Cerebellar cortex (tissue), 1 donor: ENCODE results near the gene GTF2IRD1.
A peak's percentile ranks its signal among the peaks of the same experiment; 100 is the strongest.
"Not testable (repeated sequence)": the region's sequence is repeated elsewhere in the genome, so short reads cannot be mapped to it uniquely, and the experiment has no call there.

Experiments
- DNase-seq: peaks from one replicate; pipeline ENCODE4 v3.0.0-alpha.2; 2015; ENCODE audit warnings: low spot score

Gene GTF2IRD1

DNA sequence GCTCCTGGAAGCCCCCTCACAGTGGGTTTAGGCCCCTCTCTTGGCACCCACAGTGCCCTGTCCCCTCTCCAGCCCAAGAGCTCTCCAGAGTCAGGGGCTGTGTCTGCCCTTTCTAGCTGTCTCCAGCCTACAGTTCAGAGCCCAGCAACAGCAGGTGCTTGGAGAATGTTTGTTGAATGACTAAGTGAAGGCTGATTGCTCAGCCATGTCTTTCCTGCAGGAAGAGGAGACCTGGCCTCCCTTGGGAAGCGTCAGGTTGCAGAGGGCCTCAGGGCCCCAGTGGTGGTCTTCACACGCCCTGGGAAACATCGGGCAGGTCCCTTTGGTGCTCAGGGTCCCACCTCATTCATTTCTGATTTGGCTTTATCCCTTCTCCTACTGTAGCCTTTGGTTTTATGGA, 62.5 kb downstream of the GTF2IRD1 start:
- DNase-seq = no peak

DNA sequence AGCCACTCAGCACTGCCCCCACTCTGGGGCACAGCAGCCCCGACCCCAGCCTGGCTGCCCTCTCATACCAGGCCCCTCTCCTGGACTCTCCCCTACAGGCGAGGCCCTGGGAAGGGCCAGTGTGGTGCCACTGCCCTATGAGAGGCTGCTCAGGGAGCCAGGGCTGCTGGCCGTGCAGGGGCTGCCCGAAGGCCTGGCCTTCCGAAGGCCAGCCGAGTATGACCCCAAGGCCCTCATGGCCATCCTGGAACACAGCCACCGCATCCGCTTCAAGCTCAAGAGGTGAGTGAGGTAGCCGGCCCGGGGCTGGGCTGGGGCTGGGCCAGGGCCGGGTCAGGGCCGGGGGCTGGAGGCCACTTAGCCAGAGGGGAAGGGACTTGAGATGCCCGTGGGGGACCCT, 64.3 kb downstream of the GTF2IRD1 start:
- no peak for DNase-seq

DNA sequence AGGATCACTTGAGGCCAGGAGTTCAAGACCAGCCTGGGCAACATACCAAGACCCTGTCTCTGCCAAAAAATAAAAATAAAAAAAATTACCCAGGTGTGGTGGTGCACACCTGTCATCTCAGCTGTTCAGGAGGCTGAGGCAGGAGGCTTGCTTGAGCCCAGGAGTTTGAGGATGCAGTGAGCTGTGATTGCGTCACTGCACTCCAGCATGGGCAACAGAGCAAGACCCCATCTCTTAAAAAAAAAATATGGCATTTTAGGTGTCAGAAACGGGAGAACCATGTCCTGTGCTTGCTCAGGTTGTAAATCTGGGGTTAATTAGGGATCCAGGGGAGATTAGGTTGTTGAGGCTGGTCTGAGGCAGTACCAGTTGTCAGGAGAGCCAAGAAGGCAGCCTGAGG, 64.9 kb downstream of the GTF2IRD1 start:
- DNase-seq = no peak

DNA sequence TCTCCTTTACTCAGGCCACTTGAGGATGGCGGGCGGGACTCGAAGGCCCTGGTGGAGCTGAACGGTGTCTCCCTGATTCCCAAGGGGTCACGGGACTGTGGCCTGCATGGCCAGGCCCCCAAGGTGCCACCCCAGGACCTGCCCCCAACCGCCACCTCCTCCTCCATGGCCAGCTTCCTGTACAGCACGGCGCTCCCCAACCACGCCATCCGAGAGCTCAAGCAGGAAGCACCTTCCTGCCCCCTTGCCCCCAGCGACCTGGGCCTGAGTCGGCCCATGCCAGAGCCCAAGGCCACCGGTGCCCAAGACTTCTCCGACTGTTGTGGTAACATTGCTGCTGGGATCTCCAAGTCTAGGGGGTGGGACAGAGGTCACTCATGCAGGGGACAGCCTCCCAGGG, 65.7 kb downstream of the GTF2IRD1 start:
- DNase-seq = no peak

DNA sequence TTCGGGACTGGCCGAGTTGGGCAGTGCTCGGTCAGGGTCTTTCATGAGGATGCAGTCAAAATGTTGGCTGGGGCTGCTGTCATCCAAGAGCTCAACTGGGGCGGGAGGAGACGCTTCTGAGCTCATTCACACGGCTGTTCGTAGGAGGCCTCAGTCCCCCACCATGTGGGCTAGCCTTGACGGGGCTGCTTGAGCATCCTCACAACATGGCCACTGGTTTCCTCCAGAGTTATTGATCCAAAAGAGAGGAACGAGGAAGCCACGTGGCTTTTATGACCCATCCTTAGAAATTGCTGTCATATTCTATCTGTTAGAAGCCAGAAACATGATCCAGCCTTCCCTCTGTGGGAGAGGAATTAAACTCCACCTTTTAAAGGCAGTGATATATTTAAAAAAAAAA, 68.1 kb downstream of the GTF2IRD1 start:
- no peak for DNase-seq

DNA sequence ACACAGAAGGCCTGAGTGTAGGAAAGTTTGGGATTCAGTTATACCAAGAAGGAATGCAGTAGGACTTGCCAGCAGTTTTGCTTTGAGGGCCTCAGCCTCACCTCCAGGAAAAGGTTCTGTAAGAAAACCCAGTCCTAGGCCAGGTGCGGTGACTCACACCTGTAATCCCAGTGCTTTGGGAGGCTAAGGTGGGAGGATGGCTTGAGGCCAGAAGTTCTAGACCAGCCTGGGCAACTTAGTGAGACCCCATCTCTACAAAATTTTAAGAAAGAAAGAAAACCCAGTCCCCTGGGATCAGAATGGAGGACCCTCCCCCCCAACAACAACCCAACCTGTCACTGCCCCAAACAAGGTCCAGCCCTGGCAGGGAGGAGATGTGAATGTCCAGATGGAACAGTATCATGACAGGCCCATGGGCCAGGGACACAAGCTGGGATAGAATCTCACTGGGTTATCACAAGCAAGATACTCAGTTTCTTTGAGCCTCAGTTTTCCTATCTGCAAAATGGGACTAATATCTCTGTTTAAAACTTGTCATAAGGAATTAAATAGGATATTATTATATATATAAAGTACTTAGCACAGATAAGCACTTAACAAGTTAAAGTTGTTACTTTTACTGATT, 68.7 kb downstream of the GTF2IRD1 start:
- DNase-seq = no peak

DNA sequence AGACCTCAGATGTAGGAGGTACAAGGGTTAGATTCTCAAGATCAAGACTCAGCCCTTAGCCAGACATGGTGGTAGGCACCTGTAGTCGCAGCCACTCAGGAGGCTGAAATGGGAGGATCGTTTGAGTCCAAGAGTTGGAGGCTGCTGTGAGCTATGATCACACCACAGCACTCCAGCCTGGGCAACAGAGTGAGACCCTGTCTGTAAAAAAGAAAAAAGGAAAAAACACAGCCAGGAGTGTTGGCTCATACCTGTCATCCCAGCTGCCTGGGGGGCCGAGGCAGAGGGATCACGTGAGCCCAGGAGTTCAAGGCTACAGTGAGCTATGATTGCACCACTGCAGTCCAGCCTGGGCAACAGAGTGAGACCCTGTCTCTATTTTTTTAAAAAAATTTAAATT, 69.3 kb downstream of the GTF2IRD1 start:
- no peak for DNase-seq

DNA sequence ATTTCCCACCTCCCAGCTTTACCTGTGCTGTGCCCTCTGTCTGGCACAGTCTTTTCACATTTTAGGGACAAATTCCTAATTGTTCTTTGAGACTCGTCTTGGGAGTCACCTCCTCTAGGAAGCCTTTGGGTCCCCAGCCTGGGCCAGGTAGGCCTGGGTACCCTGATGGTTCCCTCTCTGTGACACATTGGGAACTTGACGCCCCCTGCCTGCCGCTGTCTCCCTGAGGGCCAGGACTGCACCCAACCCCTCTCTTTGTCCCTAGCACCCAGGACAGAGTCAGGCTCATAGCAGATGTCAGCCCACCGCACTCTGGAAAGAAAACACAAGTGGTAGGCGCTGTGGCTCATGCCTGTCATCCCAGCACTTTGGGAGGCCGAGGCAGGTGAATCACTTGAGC, 71.4 kb downstream of the GTF2IRD1 start:
- no peak for DNase-seq

DNA sequence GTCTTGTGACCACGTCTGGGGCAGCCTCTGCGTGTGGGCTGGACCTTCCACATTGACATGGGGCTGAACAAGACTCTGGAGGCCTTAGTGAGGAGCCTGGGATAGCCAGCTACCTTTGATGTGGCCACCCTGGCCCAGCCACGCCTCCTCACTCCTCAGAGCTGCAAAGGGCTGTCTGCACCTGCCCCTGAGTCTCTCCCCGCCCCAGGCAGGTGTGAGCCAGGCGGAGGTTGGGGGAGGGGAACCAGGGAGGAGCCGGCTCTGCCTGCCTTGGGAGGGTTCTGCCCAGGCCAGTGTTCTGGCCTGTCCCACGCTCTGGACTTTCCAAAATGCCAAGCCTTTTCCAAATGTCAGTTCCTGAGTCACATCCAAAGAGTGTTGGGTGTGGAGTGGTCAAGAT, 72.2 kb downstream of the GTF2IRD1 start:
- DNase-seq = no peak

DNA sequence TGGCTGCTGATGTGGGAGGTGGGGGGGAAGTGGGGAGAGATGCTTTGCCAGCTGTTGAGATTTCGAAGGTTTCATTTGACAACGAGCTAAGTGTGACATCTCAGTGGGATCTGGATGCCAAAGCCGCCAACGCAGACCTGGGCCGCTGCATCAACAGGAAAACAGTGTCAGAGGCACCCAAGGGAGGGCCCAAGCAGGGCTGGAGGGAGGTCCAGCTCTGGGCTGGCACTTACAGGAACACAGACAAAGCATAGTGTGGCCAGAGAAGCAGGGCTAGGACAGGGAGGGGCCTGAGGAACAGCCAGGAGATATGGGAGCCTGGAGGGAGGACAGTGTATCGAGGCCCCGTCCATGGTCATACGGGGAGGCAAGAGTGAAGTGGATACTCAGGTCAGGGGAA, 73.1 kb downstream of the GTF2IRD1 start:
- no peak for DNase-seq

DNA sequence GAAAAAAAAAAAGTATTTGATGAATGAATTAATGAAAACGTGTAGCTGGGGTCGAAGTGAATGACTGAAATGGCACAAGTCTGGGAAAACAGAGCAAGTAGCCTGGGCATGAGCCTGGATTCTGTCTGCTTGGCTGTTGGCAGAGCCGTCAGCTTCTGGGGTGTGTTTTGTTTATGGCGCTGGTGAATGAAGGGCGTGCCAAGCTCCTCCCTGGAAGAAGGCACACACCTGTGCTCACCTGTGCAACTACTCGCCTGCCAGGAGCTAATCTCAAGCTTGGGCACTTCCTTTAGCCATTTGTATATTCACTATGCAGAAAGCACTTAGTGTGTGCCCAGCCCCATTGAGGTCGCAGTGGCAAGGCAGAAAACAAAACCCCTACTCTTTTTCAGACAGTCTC, 74.1 kb downstream of the GTF2IRD1 start:
- DNase-seq = no peak

DNA sequence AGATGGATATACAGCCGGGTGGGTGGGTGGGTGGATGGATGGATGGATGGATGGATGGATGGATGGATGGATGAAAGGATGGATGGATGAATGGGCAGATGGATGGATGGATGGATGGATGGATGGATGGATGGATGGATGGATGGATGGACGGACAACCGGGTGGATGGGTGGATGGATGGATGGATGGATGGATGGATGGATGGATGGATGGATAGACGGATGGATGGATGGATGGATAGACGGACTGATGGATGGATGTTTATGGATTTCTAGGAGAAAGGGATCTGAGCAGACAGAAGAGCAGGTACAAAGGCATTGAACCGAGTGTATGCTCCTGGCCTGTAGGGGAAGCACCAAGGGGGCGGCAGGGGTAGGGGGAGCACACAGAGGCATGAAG, 75.1 kb downstream of the GTF2IRD1 start:
- DNase-seq = not testable (repeated sequence)

DNA sequence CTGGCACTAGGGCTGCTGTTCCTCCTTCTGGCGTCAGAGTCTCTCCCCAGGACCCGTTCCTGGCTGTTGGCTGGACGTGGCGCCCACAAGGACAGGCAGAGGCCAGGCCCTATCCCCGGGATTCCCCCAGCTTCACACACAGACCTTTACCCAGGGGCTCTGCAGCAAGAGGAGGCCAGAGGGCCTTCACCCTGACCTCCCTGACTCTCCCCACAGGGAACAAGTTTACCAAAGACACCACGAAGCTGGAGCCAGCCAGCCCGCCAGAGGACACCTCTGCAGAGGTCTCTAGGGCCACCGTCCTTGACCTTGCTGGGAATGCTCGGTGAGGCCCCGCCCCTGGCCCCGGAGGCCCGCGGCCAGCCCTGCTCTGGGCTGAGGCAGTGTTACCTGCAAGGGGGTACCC, 82.2 kb downstream of the GTF2IRD1 start:
- DNase-seq = no peak

DNA sequence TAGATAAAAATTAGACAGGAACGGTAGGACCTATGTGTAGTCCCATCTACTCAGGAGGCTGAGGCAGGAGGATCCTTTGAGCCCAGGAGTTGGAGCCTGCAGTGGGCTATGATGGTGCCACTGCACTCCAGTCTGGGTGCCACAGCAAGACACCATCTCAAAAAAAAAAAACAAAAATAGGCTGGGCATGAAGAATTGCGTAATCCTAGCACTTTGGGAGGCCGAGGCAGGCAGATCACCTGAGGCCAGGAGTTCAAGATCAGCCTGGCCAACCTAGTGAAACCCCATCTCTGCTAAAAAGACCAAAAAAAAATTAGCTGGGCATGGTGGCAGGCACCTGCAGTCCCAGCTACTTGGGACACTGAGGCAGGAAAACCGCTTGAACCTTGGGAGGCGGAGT, 88.2 kb downstream of the GTF2IRD1 start:
- not testable (repeated sequence) for DNase-seq

DNA sequence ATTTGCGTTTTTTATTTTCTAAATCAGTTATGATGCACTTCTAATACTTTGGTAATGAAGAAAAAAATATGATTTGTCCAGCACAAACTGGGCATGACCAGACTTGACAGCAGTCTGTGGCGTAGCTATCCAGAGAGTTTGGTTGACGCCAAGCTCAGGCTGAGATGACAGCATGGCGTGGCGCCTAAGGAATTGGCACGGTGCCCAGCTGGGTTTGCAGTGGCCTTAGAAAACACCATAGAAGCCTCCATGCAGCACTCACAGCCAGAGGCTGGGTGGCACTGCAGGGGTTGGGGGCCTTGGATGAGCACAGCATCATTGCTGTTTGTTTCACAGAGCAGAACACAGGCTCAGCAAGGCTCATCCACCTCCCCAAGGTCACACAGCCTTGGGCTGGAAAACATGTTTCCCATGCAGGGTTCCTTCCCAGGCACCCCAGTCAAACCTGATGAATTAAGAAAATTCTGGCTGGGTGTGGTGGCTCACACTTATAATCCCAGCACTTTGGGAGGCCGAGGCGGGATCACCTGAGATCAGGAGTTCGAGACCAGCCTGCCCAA, 88.9 kb downstream of the GTF2IRD1 start:
- DNase-seq = peak; percentile 51

DNA sequence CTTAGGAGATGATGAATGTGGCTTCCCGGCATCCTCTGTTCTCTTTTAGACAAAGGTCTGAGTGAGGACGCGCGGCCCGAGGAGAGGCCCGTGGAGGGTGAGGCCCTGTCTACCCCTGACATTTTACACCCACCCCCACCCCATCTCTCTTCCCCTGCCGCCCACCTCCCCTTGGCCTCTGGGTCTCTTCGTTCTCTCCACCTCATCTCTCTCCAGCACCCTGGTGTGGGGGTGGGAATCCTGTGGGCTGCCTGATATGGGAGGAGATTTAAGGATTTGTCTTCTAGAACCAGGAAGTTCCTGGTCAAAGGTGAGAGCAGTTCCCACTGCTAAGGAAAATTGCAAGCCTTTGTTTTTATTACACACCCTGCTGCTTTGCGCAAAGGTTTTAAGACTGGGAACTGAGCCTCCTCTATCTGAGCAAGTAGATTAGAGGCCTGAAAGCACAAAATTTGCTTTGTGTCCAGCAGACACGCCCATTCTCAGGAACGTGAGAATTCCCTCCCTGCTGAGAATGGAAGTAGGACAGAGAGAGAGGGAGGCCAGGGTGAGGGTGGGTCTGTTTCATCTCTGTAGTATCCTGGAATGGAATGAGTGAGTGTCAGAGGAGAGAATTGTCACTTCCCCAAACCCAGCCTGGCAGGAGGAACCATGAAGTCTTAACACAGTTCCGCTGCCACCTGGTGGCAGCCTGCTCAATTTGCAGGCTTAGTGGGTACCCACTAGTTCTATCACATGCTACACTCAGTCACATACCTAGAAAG, 91.2 kb downstream of the GTF2IRD1 start:
- peak; percentile 44 for DNase-seq

DNA sequence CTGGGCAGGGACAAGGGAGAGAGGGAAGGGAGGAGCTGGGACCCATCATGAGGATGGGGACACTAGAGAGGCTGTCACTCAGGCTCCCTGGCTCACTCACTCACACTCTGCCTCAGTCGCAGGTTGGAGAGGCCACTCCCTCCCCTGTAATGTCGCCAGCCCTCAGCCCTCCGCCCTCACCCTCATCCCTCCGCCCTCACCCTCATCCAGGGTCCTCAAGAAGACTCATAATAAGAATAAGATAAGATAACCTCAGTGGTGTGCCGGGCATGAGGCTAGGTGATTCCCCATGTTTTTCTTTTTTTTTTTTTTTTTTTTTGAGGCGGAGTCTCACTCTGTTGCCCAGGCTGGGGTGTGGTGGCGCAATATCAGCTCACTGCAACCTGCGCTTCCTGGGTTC, 92.2 kb downstream of the GTF2IRD1 start:
- no peak for DNase-seq

DNA sequence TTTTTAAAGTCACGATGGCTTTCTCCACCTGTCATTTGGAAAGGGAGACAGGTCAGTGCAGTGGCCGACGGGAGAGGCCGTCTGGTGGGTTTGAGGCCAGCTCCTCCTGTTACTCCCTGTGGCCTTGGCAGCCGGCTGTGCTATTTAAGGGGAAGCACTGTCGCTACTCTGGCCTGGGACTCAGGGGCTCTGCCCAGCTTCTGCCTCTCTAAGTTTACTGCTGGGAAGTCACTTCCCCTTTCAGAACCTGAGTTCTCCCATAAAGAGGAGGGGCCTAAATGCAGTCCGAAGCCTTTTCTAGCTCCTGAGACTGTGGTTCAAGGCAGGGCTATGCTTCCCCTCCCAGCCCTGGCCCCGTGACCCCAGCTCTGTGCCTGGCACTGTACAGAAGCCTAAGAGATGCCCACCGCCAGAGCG, 99.9 kb downstream of the GTF2IRD1 start:
- DNase-seq = not testable (repeated sequence)

DNA sequence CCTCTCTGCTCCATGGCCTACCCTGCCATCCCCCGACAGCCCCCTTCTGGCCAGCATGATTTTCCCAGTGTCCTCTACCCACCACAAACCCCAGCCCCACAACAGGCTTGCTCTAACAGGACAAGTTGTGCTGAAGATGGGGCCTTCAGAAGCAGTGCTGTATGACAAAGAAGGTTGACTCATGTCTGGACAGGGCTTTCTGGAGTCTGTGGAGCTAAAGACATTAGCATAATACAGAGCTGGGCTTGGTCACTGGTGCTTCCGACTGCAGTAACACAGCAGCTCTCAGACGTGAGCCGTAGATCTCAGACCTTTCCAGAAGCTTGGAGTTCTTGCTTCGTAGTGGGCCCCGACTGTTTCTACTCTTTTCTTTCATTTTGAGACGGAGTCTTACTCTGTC, 100.5 kb downstream of the GTF2IRD1 start:
- no peak for DNase-seq

DNA sequence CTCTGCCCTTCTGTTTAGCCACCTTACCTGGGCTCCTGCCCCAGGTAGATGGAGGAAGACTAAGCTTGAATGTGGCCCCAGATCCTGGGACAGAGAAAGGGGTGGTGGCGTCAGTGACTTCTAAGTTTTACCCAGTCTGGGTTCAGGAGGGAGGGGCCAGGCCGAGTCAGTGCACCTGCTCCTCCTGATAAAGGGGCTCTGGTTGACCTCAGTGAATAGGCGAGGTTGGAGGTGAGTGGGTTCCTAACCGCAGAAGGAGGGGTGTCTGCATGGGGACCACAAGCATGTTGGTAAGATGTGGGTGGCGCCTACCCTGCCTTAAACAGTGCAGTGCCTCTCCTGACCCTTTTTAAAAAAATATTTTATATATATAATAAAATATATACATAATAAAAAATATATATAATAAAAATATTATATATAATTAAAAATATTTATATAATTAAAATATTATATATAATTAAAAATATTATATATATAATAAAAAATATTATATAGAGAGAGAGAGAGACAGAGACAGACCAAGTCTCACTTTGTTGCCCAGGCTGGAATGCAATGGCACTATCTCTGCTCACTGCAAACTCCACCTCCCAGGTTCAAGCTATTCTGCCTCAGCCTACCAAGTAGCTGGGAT, 106.5 kb downstream of the GTF2IRD1 start:
- no peak for DNase-seq

DNA sequence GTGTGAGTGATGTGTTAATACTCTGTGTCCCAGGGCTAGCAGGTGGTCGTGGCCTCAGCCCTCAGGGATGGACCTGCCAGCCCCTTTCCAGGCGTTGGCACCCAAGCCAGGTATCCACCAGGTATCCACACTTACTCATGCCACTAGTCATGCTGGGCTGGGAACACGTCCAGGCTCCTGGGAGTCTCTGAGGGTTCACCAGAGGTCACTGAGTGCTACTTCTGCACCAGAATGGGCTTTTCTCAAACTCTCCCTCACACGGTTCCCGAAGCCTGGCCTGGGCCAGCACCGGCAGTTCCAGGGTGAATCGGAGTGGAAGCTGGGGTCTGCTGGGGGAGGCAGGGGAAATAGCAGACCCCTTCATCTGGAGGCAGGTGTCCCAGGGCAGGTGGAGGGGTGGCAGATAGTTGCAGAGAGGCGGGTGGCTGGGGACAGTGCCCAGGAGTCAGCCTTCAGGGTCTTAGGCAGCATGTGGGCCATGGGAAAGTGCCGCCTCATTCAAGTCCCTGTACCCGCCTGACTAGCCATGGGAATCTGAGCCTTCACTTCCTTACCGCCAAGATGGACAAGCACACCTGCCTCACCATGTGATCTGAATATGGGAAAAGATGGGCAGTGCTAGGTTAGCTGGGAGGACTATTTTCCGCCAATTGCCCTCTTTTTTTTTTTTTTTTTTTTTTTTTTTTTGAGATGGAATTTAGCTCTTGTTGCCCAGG, 108.3 kb downstream of the GTF2IRD1 start:
- DNase-seq = no peak

DNA sequence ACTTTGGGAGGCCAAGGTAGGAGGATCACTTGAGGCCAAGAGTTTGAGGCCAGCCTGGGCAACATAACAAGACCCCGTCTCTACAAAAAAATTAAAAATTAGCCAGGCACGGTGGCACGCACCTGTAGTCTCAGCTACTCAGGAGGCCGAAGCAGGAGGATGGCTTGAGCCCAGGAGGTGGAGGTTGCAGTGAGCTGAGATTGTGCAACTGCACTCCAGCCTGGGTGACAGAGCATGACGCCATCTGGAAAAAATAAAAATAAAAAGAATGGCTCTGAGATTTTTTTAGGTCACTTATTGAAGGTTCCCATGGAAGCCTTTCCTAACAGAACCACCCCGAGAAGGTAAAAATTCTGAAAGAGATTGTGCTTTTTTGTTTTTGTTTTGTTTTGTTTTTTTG, 109.9 kb downstream of the GTF2IRD1 start:
- DNase-seq = not testable (repeated sequence)

DNA sequence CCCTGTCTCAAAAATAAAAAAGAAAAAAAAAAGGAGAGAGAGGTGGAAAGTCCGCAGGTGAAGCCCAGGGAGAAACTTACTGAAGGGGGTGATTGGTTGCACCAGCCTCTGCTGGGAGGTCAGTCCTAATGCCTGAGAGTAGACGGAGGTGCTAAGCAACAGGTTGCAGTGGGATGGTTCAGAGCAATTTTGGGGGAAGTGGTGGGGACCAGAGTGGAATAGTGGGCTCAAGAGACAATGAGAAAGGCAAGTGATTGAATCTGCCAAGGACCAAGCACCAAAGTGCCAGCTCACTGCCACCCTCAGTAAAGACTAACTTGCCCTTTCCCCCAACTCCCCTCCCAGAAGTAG, 113.6 kb downstream of the GTF2IRD1 start:
- no peak for DNase-seq
